SH-SY5Y (cell line): ENCODE measurements around the gene SCN3B.

Experiments
- GATA2 ChIP-seq: IDR thresholded peaks from 2 replicates; pipeline ENCODE4 v1.6.1; 2011; ENCODE audit warnings: mild to moderate bottlenecking, low read depth, low read length
- GATA3 ChIP-seq: IDR thresholded peaks from 2 replicates; pipeline ENCODE4 v1.6.1; 2011; ENCODE audit warnings: low read depth, mild to moderate bottlenecking, low read length, moderate library complexity

DNA sequence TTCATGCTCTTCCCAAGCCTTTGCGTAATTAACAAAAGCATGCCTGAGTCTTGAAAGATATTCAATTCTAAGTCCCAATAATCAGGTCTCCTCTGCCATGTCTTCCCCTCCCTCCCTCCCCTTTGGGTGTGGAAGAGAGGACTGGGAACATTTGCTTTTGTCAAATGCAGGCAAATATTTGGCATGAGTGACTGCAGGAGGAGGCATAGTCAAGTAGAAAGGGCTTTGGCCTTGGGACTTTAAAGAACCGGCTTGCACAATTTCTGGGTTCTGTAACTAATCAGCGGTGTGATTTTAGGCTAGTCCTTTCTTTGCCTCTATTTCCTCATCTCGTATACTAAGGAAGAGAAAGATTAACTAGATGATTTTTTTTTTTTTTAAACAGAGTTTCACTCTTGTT, 59.5 kb downstream of the SCN3B start:
- TF ChIP-seq GATA2 (no peak), GATA3 (no peak)
